GM19372 (cell line): ENCODE data around the gene PSMD5.

Experiments used
- ATAC-seq: cut with Tn5 transposase; IDR thresholded peaks from one replicate; pipeline ENCODE4 v1.9.1; 2021; ENCODE audit warnings: mild to moderate bottlenecking, low read depth, moderate library complexity; ENCODE audit not compliant: unreplicated experiment

Gene PSMD5

GRCh38 chr9:120842685-120843485 is at the start of gene PSMD5:
Gene PSMD5 (minus strand): TSS chr9:120842922. CDS start chr9:120842909, 13 bp downstream.
- ATAC-seq = peak; percentile 99

DNA sequence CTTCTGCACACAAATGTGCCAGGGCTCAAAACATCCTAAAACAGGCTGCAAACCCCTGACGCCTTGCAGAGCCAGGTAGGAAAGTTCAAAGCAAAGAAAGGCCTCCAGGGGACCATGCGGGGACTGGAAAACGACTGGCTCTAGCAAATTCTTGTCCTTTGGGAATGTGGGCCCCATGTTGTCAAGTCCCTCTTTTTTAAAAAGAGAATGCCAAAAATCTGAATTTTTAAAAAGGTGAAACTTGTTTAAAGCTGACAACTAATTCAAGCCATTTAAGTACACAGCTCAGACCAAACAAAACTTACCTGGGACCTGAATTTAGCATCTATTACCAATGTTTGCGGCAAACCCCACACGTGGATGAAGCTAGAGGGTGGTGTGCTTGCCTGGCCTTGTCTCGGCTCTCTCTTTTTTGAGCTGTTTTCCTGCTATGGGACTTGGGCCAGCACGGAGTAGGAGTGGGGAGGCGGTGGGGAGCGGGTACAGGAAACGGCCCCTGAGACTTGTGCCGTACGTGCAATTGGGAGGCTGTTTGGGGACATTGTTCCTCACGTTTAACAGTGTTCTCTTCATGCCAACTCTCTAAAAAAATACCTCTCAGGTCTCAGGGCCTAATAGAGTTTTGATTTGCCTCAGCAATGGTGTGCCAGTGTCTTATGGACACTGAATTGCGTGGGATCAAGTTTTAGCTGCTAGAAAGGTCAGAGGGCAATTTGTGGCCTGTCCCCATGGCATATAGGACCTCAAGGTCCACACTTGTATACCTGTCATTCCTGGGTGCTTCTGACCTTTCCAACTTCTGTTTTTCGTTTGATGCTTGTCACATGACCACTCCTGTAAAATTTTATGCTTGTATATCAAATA is 49.4 kb upstream of the PSMD5 start:
- peak; percentile 43 for ATAC-seq

GRCh38 chr9:120891245-120891883 is 48.6 kb upstream of the PSMD5 start:
- no peak for ATAC-seq

DNA sequence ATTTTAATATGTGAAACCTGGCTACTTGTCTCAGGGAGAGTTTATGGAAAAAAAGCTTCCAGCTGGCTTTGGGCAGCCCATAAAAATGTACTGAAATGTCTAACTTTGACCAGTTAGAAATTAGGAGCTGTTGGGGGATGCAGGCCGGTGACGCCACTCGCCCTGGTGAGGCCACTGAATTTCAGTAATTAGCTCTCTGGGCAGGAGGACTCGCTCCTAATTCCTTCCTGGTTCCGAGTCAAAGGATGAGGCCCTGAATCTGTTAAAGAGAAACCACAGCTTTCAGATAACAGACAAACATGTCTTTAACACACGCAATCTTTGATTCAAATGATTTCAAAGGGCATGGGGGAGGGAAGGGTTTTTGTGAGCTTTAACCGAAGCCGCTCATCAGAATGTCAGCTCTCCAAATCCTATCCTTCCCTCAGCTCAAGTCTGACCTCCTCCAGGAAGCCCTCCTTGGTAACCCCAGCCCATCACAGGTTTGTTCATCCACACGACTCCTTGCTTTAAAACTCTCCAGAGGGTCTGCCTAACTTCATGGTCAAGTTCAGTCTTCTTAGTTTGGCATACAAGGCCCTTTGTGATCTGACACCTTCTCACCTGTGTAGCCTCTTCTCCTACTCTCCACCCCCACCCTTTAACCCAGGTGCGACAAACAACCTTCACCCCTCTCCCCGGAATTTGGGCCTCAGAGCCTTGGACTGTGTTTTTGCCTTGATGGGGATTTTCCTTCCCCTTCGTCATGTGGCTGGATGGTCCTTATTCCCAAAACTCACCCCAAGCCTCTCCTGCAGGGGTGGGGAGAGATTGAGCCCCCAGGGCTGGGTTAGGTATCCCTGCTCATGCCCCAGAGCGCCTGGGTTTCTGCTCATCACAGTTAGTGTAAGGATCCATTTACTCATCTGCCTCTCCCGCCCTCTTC is 47.9 kb upstream of the PSMD5 start:
- no peak for ATAC-seq

- no peak for ATAC-seq
Measured at GRCh38 chr9:120889606-120890271, 47.0 kb upstream of the PSMD5 start.

GRCh38 chr9:120888626-120889025 is 45.9 kb upstream of the PSMD5 start:
- ATAC-seq = no peak

DNA sequence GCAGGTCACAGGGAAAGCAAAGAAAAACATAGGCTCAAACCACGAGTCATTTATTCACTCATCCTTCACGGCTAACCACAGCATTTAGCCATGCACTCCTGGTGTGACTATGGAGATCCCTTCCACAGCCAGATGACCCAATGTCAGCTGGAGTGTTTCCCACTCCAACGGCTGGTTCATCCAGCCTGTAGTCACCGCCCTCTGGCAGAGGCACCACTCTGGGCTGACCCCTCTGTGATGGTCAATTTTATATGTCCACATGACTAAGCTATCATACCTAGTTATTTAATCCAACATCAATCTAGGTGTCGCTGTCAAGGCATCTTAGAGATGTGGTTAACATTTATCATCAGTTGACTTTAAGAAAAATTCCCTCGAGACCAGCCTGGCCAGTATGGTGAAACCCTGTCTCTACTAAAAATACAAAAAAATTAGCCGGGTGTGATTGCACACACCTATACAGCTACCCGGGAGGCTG is 43.8 kb upstream of the PSMD5 start:
- no peak for ATAC-seq

DNA sequence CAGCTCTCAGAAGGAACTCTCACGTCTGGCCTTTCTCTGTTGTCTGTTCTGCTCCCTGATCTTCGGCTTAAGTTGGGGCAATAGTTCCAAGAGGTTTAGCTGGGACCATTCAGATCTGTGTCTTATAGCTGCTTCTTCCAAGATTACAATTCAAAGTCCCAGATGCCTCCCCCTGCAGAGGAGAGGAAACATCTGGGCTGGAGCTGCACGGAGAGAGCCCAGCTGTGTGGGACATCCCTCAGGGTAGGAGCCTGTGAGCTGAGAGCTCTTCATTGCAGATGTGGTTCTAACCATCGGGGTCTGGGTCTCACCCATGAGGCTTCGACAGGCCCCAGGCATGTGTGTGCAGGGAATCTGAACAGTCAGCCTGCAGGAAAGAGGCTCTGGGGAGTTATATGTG is 43.2 kb upstream of the PSMD5 start:
- no peak for ATAC-seq

- no peak for ATAC-seq
Measured at GRCh38 chr9:120885457-120885856, 42.7 kb upstream of the PSMD5 start.

DNA sequence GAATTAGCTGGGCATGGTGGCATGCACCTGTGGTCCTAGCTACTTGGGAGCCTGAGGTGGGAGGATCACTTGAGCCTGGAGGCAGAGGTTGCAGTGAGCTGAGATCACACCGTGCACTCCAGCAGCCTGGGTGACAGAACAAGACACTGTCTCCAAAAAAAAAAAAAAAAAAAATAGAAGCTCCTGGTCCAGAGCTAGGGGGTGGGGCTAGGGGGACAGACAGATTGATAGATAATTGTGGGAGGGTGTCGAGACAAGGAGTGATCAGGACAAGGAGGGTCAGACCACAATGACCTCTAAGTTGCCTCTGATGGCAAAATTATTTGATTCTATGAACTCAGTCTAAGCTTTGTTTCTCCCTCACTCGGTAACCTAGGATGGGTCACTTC is 40.9 kb upstream of the PSMD5 start:
- no peak for ATAC-seq

DNA sequence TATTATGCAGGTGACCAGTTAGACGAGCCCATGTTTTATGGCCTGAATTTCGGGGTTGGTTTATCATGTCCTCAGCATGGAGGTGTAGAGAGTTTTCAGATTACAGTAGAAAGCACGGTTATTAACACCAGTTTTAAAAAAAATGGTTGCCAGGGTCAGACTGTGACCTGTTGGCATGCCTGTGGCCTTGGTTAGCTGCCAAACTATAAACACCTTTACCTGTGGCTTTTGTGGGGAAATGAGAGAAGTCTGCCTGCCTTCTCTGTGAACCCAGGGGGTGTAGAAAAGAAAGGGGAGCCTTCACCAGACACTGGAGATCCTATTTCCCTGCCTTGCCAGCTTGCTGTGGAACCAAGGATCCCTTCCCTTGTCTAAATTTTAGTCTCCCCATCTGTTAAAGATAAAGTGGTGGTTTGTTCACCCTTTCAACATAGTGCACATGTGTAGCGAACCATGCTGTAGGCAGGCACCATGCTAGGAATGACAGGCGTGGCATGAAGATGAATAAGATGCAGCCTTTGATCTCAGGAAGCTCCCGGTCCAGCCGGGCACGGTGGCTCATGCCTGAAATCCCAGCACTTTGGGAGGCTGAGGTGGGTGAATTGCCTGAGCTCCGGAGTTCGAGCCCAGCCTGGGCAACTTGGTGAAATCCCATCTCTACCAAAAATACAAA is 40.3 kb upstream of the PSMD5 start:
- ATAC-seq = no peak

DNA sequence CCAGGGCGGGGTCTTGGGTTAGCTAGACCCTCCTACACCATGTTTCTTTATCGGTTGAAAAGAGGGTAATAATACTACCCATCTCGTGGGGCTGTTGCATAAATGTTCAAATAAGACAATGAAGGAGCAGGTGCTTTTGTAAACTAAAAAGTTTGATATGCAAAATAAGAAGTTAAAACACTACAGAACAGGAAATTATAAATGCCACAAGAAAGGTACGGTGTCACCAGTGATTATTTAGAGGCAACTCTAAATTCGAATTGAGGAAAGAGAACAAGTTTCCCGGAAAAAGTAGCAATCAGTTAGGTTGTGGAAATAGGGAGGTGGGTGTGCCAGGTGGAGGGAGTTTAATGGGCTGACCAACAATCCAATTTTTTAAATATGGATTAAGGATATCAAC is 36.7 kb upstream of the PSMD5 start:
- ATAC-seq = no peak

DNA sequence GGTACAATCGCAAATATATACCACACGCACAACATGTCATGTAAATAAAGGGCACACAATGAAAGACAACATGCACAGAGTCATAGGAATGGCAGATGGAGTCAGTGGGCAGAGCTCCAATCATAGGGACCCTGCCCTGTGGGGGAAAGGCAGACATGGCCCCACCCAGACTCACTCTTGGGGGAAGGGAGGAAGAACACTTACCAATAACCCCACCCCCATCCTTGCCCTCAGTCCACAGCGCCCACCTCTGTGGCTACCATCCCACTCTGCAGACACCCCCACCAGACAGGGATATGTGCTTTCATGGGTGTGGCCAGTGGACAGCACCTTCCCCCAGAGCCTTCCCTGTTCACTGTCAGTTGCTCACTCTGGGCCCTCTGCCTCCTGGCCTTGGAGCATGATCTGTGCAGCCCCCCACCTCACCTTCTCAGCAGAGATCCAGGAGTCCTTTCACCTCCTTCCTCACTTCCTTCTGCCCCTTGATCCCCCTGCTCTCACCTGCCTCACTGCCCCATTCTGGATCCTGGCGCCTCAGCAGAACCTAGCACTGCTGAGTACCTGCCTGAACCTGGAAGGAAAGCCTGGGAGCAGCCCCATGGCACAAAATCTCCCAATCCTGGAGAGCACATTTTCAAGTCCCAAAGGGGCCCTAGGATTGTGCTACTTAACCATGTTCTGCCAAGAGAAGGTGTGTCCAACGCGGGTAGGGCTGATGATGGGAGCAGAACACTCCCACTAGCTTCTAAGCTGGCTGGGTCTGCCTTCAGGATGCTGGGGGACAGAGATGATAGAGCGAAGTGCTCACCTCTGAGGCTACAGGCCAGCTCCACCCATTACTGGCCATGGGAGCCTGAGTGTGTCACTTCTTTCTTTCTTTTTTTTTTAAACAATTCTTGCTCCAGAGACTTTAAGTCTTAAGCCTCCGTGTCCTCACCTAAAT is 35.7 kb upstream of the PSMD5 start:
- ATAC-seq = no peak

DNA sequence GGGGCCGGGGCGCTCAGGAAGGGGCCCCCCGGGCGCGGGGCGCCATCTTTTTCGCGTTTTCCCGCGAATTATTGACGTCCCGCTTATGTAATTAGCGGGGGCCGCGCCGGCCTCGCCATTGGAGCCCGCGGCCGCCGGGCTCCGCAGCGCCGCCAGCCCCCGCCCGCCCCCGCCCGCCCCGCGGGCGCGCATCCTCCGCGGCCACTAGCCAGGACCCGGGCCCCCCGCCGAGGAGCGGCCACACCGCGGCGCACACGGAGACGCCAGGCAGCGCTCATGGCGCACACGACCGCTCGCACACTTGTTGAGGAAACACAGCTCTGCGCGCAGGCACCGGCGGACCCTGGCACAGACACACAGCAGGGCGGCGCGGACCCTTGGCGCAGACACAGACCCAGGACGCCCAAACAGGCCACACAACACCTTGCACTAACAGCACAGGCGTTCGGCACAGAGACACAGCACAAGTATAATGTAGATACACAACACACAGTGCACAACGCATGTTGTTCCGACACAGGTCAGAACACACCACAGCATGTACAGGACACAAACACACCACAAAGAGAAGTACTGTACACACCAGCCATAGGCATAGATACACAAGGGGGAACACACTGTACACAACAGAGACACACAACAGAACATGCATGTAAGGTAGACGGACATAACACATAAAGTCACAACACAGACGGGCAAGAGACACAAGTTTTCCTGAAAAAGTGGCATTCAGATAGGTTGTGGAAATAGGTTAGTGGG is 34.7 kb upstream of the PSMD5 start:
- ATAC-seq = peak; percentile 47

DNA sequence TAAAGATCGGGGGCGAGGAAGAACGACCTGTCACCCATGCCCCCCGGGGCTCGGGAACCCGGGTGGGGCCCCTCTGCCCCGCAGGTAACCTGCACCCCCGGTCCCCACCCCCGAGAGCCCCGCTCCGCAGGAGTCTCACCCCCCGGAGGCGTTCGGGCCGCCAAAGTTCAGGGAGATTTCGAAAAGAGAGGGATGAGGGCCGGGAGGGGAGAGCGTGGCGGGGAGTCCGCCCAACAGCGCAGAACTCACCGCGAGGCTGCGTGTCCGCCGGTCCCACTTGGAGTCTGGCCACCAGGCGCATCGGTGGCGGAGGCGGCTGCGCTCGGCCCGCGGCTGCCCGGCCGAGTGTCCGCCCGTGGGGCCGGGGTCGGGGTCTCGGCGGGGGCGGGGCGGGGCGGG is 34.1 kb upstream of the PSMD5 start, which contains the start of gene PHF19:
PHF19 (minus strand) TSS at position 347 of the 399 bp plus-strand sequence. CDS start 2,447 bp downstream, outside the sequence.
- ATAC-seq = peak; percentile 5

- ATAC-seq = peak; percentile 50
Measured at GRCh38 chr9:120875954-120876841, 33.5 kb upstream of the PSMD5 start.
